GM12872 (cell line): Measurements from ENCODE around the gene BOC.

ENCODE experiments used
- TF ChIP-seq, protein P1 (sequence below): IDR thresholded peaks from 3 replicates; pipeline ENCODE4 v1.5.1; 2011; ENCODE audit warnings: low read depth, mild to moderate bottlenecking, low read length, moderate library complexity; ENCODE audit not compliant: insufficient read depth

BOC gene

GRCh38 chr3:113240841-113241240 is 29.5 kb downstream of the BOC start:
- TF ChIP-seq, protein P1, sequence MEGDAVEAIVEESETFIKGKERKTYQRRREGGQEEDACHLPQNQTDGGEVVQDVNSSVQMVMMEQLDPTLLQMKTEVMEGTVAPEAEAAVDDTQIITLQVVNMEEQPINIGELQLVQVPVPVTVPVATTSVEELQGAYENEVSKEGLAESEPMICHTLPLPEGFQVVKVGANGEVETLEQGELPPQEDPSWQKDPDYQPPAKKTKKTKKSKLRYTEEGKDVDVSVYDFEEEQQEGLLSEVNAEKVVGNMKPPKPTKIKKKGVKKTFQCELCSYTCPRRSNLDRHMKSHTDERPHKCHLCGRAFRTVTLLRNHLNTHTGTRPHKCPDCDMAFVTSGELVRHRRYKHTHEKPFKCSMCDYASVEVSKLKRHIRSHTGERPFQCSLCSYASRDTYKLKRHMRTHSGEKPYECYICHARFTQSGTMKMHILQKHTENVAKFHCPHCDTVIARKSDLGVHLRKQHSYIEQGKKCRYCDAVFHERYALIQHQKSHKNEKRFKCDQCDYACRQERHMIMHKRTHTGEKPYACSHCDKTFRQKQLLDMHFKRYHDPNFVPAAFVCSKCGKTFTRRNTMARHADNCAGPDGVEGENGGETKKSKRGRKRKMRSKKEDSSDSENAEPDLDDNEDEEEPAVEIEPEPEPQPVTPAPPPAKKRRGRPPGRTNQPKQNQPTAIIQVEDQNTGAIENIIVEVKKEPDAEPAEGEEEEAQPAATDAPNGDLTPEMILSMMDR: no peak

- TF ChIP-seq, protein P1: no peak
Measured at GRCh38 chr3:113241292-113242095, 30.1 kb downstream of the BOC start.

GRCh38 chr3:113242096-113242581 is 30.8 kb downstream of the BOC start:
- TF ChIP-seq, protein P1: no peak

DNA sequence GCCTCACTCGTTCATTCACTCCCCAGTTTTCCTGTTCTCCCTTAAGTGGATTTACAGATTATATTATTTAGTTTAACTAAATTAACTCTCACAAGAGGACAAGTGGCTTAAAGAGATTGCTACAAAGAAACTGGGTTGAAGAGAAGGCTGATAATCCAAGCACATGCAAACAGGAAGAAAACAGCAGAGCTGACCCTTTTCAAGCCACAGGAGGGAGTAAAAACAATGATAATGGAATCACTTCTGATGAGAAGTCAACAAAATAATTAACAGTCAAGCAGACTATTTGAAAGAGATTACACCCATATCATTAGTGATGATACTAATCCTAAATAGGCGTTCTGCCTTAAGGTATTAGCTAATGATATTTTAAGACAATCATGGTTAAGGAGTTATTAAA is 31.7 kb downstream of the BOC start:
- TF ChIP-seq, protein P1: no peak

DNA sequence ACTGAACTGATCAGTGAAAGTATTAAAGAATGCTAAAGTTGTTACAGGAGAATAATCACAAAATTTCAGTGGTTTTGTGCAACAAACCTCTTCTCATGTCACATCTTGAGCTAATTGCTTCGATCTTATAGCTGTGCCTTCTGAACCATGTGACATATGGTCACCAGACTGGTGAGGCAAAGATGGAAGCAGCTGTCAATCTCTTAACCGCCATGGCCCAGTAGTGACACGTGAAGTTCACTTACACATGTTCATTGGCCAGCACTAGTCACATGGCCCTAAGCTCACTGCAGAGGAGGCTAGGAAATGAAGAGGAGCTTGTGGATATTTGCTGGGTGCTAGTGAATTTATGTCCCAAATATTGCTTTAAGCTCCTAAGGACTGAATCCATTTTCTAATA is 32.5 kb downstream of the BOC start:
- TF ChIP-seq, protein P1: no peak

- TF ChIP-seq, protein P1: no peak
Measured at GRCh38 chr3:113245761-113246161, 34.4 kb downstream of the BOC start.

DNA sequence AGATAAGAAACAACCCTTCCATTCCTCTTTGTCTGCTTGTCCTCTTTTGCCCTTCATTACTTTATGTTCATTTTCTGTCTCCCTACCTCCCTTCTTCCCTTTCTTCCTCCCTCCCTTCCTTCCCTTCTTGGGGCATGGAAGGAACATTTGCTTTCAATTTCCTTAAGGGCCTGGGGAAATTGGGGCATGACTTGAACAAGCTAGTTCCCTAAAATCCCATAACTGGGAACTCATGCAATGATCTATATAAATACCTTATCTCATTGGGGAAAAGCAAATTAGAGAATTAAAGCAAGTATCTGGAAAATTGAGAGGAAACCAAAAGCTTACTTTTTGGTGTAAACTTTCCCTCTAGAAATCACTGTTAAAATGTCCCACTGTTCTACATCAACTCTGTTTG is 35.7 kb downstream of the BOC start:
- TF ChIP-seq, protein P1: no peak
